Measurements from ENCODE around the gene ZC3H12D. TPM values are rescaled to one million over a fixed set of nuclear protein-coding genes. Genes with fewer than 3 reads are reported as not detected.

ZC3H12D gene
- total and polyA plus RNA-seq, 2 donors (not counting 1 experiment from before 2014, with no cell fraction given): 63.1 to 190 TPM

- H3K27ac ChIP-seq (ENCODE audit: low read length in 2 of 2): peak overlapping the region in 1 of 2 donors; percentile 55
- Mint-ChIP-seq H3K9me3 (ENCODE audit: insufficient read depth) (no peaks in the 10 kb centered on the region), H3K4me1 (peaks cover 13% of the 10 kb centered on the region), H3K27ac (peak overlapping the region; percentile 53), H3K4me3 (no peak overlapping the region), H3K27me3 (no peaks in the 10 kb centered on the region)
- H3K79me2 ChIP-seq (ENCODE audit: control insufficient read depth, insufficient read depth, low read length): peaks cover 40% of the 10 kb centered on the region
- no peak overlapping the region for H3K4me2 ChIP-seq (replicated peaks; ENCODE audit: low read depth, low read length, poor library complexity, severe bottlenecking)
- ATAC-seq (ENCODE audit: low read depth): no peak
- intact Hi-C loops (cut with micrococcal nuclease): loop anchor here (2.0 kb wide), 1 partner anchor 15 kb away; no protein-coding TSS in a partner anchor
- peaks cover 10 to 86% of the 10 kb centered on the region in 2 experiments for H3K36me3 ChIP-seq (replicated peaks in 1 of 2; ENCODE audit: control extremely low read depth in 1 of 2, control insufficient read depth in 1 of 2, extremely low read depth in 1 of 2, insufficient read depth in 2 of 2, low read length in 1 of 2)
- 89% methylated on average over 4 of the region's 6 CpGs for WGBS (ENCODE audit: insufficient coverage)
- TF ChIP-seq CTCF (IDR thresholded peaks at IDR 0.05) (no peak), EZH2 (IDR thresholded peaks at IDR 0.05; ENCODE audit: borderline replicate concordance, insufficient read depth, low read depth, low read length, poor library complexity, severe bottlenecking) (no peak)
- peaks cover 0 to 6% (median 0%) of the 10 kb centered on the region in 3 donors for H3K9me3 ChIP-seq (ENCODE audit: control extremely low read depth in 1 of 3, control insufficient read depth in 2 of 3, insufficient read depth in 1 of 3, low read length in 2 of 3)
- no peak overlapping the region for H3K9ac ChIP-seq (ENCODE audit: low read length)
- peaks cover 40% of the 10 kb centered on the region for H4K20me1 ChIP-seq (ENCODE audit: control insufficient read depth, insufficient read depth, low read length, poor library complexity, severe bottlenecking)
- no peak for DNase-seq
- CTCF ChIA-PET: interaction anchor here (0.6 to 3.5 kb wide), 5 partner anchors 8 to 905 kb away, joined by 3 to 14 read pairs (median 4); no protein-coding TSS in a partner anchor
- no peaks in the 10 kb centered on the region for H3K4me1 ChIP-seq (ENCODE audit: control insufficient read depth in 2 of 2, insufficient read depth in 2 of 2, low read length in 2 of 2)
- no peak overlapping the region for H2AFZ ChIP-seq (ENCODE audit: insufficient read depth, low read depth, low read length, poor library complexity, severe bottlenecking)
- POLR2A ChIA-PET: interaction anchor here (1.7 kb wide), 1 partner anchor 11 kb away, joined by 4 read pairs; no protein-coding TSS in a partner anchor
- no peaks in the 10 kb centered on the region for H3K27me3 ChIP-seq (replicated peaks in 1 of 4; ENCODE audit: control extremely low read depth in 1 of 4, control insufficient read depth in 3 of 4, insufficient read depth in 4 of 4, low read length in 3 of 4)
- no peak overlapping the region for H3K4me3 ChIP-seq (ENCODE audit: control extremely low read depth in 1 of 5, extremely low read depth in 1 of 5, insufficient read depth in 1 of 5, low read depth in 2 of 5, low read length in 4 of 5)
These were observed 31.0 kb downstream of the ZC3H12D start for GRCh38 chr6:149453597-149454345.

Measured in B cell (primary cell).